A673 (cell line): ENCODE results near the gene PLCB4. TPM values are rescaled to one million over a fixed set of nuclear protein-coding genes. Genes with fewer than 3 reads are reported as not detected.

Source experiments
- BruUV-seq: library from RNA; stranded (reverse); fragments of 400-500 nt; replicated peaks from 2 replicates; lab custom pipeline; 2021; lab: Mats Ljungman, UMichigan
- CTCF ChIA-PET: fragments of 300-600 bp; sonication (Branson Sonifier 250); formaldehyde crosslinking; loops from one replicate; lab custom pipeline; 2022; ENCODE audit warnings: antibody characterized with exemption; lab: Charles Lee
- POLR2A ChIA-PET: fragments of 300-600 bp; sonication (Branson Sonifier 250); formaldehyde crosslinking; loops from one replicate; lab custom pipeline; 2022; ENCODE audit warnings: antibody characterized with exemption; ENCODE audit not compliant: low non-redundant PET; lab: Charles Lee
- DNase-seq: peaks from one replicate; pipeline ENCODE4 v3.0.0-alpha.2; 2015; ENCODE audit warnings: low spot score
- H3K27ac ChIP-seq: fragments of 200-600 bp; sonication (generic); 2 replicates; pipeline ENCODE4 v1.5.1; 2016; ENCODE audit warnings: mixed run types, low read depth, mild to moderate bottlenecking, mixed read lengths, antibody characterized with exemption, low read length; ENCODE audit not compliant: poor library complexity, severe bottlenecking
- H3K27me3 ChIP-seq: fragments of 200-600 bp; sonication (generic); replicated peaks from 2 replicates; pipeline ENCODE4 v1.6.1; 2017; ENCODE audit warnings: mixed run types, low read depth, mild to moderate bottlenecking, mixed read lengths, antibody characterized with exemption, low read length; ENCODE audit not compliant: insufficient read depth, poor library complexity
- H3K36me3 ChIP-seq: fragments of 200-600 bp; sonication (generic); 2 replicates; pipeline ENCODE4 v1.6.1; 2016; ENCODE audit warnings: mixed run types, mild to moderate bottlenecking, mixed read lengths, antibody characterized with exemption, low read length; ENCODE audit not compliant: insufficient read depth, poor library complexity, severe bottlenecking
- H3K4me1 ChIP-seq: fragments of 200-600 bp; sonication (generic); 2 replicates; pipeline ENCODE4 v1.6.1; 2017; ENCODE audit warnings: mixed run types, mild to moderate bottlenecking, mixed read lengths, antibody characterized with exemption, low read length; ENCODE audit not compliant: insufficient read depth, poor library complexity, severe bottlenecking
- H3K4me3 ChIP-seq: fragments of 200-600 bp; sonication (generic); 2 replicates; pipeline ENCODE4 v1.5.1; 2016; ENCODE audit warnings: low read depth, mixed run types, mild to moderate bottlenecking, mixed read lengths, low read length; ENCODE audit not compliant: poor library complexity, severe bottlenecking
- H3K9me3 ChIP-seq: fragments of 200-600 bp; sonication (generic); 2 replicates; pipeline ENCODE4 v1.6.1; 2016; ENCODE audit warnings: mixed run types, low read depth, mild to moderate bottlenecking, mixed read lengths, antibody characterized with exemption, low read length; ENCODE audit not compliant: poor library complexity, severe bottlenecking
- CTCF ChIP-seq: fragments of 300-800, 200-600 bp; sonication (generic); conservative IDR thresholded peaks from 2 replicates; pipeline ENCODE4 v1.5.1; 2017; ENCODE audit warnings: low read depth, mild to moderate bottlenecking, antibody characterized with exemption, low read length, moderate library complexity, mixed read lengths
- EZH2 ChIP-seq: fragments of 200-600 bp; sonication (generic); IDR thresholded peaks from 2 replicates; pipeline ENCODE4 v1.6.1; 2017; ENCODE audit warnings: borderline replicate concordance, low read depth, mild to moderate bottlenecking, mixed read lengths, antibody characterized with exemption, low read length; ENCODE audit not compliant: poor library complexity, severe bottlenecking
- intact Hi-C: fragments of 100-400 bp; cut with micrococcal nuclease; formaldehyde crosslinking; loops from one replicate; pipeline ENCODE4 v1.10.0; 2022; ENCODE audit not compliant: unreplicated experiment
- total RNA-seq: library from RNA; stranded (reverse); gene quantifications from 2 replicates; pipeline ENCODE4 v1.2.3, GENCODE V29; 2021

PLCB4 gene
- total RNA-seq, 1 experiment from 2014 or later, result 6.2 TPM

DNA sequence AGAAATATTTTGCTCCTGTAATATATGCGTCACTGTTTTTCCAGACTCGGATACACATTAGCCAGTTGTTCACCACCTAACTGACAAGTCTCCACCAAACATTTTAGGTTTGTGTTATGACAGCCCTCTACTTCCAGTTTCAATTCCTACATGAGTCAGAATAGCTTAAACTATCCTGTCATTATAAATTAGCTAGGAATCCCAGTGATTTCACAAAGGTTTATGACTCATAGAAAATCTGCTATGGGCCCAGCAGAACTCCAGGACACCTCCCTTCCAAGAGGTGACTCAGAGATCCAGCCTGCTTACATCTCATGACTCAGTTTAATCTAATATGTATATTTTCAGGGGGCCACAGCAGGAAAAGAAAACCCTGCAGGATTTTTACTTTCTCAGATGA, 17.4 kb upstream of the PLCB4 start:
- TF ChIP-seq EZH2 (no peak), CTCF (no peak)
- H3K27ac ChIP-seq, result no peak overlapping the region
- DNase-seq, result peak; percentile 83
- BruUV-seq, result no TSS peak
- H3K27me3 ChIP-seq, result no peaks in the 10 kb centered on the region
- intact Hi-C loops, result no loop called here
- ChIA-PET POLR2A (interaction anchor here (0.6 to 0.7 kb wide), 2 partner anchors 32 to 211 kb away, joined by 3 to 4 read pairs; no protein-coding TSS in a partner anchor), CTCF (no interaction called here)
- H3K4me1 ChIP-seq, result peaks cover 12% of the 10 kb centered on the region
- no peaks in the 10 kb centered on the region for H3K9me3 ChIP-seq
- no peak overlapping the region for H3K4me3 ChIP-seq
- no peaks in the 10 kb centered on the region for H3K36me3 ChIP-seq

DNA sequence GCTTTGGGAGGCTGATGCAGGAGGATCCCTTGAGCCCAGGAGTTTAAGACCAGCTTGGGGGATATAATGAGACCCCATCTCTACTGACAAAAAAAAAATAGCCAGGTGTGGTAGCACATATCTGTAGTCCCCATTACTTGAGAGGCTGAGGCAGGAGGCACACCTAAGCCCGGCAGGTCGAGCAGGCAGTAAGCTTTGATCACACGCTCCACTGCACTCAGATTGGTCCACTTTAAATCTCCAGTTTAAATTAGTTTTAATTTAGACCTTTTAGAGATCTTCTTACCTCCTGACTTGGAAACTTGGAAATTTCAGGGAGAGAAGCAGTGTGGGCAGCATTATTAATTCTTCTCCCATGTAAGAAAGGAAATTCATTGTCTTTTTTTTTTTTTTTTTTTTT, 16.8 kb upstream of the PLCB4 start:
- intact Hi-C loops, result no loop called here
- DNase-seq, result no peak
- Histone ChIP-seq H3K27me3 (no peaks in the 10 kb centered on the region), H3K27ac (no peak overlapping the region), H3K9me3 (no peaks in the 10 kb centered on the region), H3K36me3 (no peaks in the 10 kb centered on the region), H3K4me3 (no peak overlapping the region), H3K4me1 (peaks cover 12% of the 10 kb centered on the region)
- BruUV-seq, result no TSS peak
- ChIA-PET CTCF (interaction anchor here (0.5 kb wide), 1 partner anchor 47 kb away, joined by 3 read pairs; no protein-coding TSS in a partner anchor), POLR2A (interaction anchor here (0.6 kb wide), 1 partner anchor 212 kb away, joined by 4 read pairs; no protein-coding TSS in a partner anchor)
- no peak for TF ChIP-seq EZH2
- TF ChIP-seq CTCF, result no peak

- ChIA-PET POLR2A (no interaction called here), CTCF (no interaction called here)
- no peak overlapping the region for H3K27ac ChIP-seq
- H3K4me3 ChIP-seq, result no peak overlapping the region
- no peak for TF ChIP-seq CTCF
- peak; percentile 8 for DNase-seq
- peaks cover 12% of the 10 kb centered on the region for H3K4me1 ChIP-seq
- intact Hi-C loops, result no loop called here
- BruUV-seq, result no TSS peak
- no peaks in the 10 kb centered on the region for H3K9me3 ChIP-seq
- no peaks in the 10 kb centered on the region for H3K27me3 ChIP-seq
- H3K36me3 ChIP-seq, result no peaks in the 10 kb centered on the region
Observed at GRCh38 chr20:9053108-9053507, 15.8 kb upstream of the PLCB4 start.
